ENCODE results near the gene TPPP2. TPM values are rescaled to one million over a fixed set of nuclear protein-coding genes. Genes with fewer than 3 reads are reported as not detected.

The TPPP2 gene
- total RNA-seq: not detected in 2 replicates

GRCh38 chr14:21029917-21030316, at the start of gene TPPP2:
TSS of gene TPPP2 (plus strand) at chr14:21030217. CDS start at chr14:21030582, 365 bp downstream.

DNA sequence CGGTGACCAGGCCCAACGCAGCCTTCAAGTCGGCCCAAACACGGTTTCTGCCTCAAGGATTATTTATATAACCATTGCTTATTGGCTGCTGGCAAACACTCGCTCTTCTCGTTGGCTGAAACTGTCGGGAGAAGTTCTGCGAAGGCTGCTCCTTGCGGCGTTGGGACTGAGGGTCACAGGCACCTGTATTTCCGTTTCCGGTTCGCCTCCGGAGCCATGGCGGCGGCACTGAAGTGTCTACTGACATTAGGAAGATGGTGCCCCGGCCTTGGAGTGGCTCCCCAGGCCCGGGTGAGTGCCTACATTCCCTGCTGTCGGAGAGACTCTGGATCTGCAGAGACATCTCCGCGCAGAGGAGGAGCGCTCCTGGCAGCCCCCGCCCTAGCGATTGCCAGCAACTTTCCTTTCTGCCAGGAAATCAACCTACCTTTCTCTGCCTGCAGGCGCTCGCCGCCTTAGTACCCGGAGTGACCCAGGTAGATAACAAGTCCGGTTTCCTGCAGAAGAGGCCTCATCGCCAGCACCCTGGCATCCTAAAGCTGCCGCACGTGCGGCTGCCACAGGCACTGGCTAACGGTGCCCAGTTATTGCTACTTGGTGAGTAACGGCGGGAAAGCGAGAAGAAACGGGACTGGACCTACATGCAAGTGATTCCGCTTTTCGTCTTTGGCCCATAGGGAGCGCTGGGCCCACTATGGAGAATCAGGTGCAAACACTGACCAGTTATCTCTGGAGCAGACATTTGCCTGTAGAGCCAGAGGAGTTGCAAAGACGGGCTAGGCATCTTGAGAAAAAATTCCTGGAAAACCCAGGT, 40.0 kb upstream of the TPPP2 start, which contains the start of gene METTL17:
METTL17 (plus strand) TSS at position 194 of the 814 bp plus-strand sequence; CDS start at position 217, 23 bp downstream.

GRCh38 chr14:20998674-20999366, 31.2 kb upstream of the TPPP2 start, which contains the start of gene SLC39A2:
TSS of gene SLC39A2 (plus strand) at chr14:20999293. CDS start at chr14:20999447, 154 bp downstream.

DNA sequence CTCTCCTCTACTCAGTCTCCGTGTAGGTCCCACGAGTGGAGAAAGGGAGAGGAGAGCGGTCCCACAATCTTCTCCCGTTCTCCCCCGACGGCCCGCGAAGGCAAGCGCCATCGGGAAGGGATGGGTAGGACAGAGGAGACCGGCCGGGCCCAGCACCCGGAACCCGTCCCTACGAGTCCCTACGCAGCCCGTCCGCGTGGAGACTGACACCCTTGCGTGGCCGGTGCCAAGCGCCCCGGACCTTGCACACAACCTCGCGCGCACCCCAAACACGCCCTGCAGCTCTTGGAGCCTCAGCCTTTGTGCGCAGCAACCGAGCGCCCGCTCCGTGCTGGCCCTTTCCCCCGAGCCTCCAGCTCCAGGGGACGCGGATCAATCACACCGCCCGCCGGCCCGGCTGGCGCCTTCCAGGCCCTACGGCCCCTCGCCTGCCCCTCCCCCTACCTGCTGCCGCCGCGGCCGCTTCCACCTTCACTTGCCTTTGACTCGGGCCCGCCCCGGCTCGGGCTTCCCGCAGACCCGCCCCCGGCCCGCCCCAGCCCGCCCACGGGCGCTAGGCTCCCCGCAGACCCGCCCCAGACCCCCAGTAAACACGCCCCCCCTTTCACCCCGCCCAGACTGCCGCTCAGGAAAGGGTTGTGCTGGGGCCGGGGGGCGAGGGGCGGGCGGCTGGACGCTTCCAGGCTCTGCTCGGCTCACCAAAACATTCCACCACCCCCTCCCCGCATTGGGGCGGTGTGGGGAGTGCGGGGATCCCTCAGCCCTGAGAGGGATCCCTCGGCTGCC, 5.2 kb upstream of the TPPP2 start, which contains the start of gene NDRG2:
NDRG2 (minus strand) TSS at position 477 of the 786 bp plus-strand sequence. CDS start 1,746 bp downstream, outside the sequence.

DNA sequence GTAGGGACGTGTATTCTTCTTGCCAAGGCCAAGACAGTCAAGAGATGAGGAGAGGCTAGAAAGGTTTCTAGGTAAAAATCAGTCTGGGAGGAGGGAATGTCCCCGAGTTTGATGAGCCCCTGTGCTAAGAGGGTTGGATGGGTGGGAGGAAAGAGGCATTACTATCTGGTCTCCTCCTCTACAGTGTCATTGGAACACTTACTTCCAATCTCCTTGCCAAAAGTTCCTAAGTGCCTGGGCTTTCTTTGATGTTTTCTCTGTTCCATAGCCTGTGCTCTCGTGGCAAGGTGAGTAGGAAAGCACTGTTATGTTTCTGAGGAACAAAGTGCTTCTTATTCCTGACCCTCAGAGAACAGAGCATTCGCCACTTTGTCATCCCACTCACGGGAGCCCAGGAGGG, 4.7 kb downstream of the TPPP2 start, which contains the start of gene RNASE13:
RNASE13 (minus strand) TSS at position 101 of the 400 bp plus-strand sequence. CDS start 519 bp downstream, outside the sequence.

GRCh38 chr14:21041676-21042433, 11.8 kb downstream of the TPPP2 start, which contains the start of gene RNASE7:
TSS of gene RNASE7 (plus strand) at chr14:21042362. CDS start at chr14:21042993, 631 bp downstream.

DNA sequence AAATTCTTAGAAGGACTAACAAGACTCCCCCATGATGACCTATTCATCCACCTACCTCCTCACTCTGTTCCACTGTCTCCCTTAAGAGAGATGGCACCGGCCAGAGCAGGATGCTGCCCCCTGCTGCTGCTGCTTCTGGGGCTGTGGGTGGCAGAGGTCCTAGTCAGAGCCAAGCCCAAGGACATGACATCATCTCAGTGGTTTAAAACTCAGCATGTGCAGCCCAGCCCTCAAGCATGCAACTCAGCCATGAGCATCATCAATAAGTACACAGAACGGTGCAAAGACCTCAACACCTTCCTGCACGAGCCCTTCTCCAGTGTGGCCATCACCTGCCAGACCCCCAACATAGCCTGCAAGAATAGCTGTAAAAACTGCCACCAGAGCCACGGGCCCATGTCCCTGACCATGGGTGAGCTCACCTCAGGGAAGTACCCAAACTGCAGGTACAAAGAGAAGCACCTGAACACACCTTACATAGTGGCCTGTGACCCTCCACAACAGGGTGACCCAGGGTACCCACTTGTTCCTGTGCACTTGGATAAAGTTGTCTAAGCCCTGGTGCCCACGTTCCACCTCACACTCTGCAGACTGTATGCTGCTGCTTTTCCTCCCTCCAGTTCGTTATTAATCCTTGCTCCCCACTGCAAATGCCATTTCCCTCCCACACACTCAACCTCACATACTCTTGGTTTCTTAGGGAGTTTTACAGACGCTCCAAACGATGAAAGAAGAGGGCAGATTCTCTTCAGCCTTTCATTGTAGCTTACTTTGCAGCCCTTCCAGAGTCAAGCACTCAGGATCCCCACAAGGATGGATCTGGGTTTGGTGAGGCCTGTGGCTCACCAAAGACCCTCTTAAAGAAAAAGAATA, 28.0 kb downstream of the TPPP2 start, which contains the start of gene RNASE8:
RNASE8 (plus strand) TSS at position 20 of the 873 bp plus-strand sequence; CDS start at position 91, 71 bp downstream.

GRCh38 chr14:21070083-21070609, 40.1 kb downstream of the TPPP2 start, which contains the start of gene ARHGEF40:
TSS of gene ARHGEF40 (plus strand) at chr14:21070304. CDS start at chr14:21070397, 93 bp downstream.

Other genes starting within 250 kb of the TPPP2 start
- gene RNASE6, start 248.9 kb upstream of the TPPP2 start, total RNA-seq: 0.38 and 0.65 TPM in 2 replicates
- 34.0 and 52.4 TPM in 2 replicates for gene RNASE1, start 227.4 kb upstream of the TPPP2 start, total RNA-seq
- not detected in 2 replicates for gene RNASE3, start 138.8 kb upstream of the TPPP2 start, total RNA-seq
- not detected in 2 replicates for gene RNASE2, start 74.7 kb upstream of the TPPP2 start, total RNA-seq
- gene METTL17, start 40.2 kb upstream of the TPPP2 start, total RNA-seq: 38.2 and 48.1 TPM in 2 replicates
- not detected in 2 replicates for gene SLC39A2, start 30.9 kb upstream of the TPPP2 start, total RNA-seq
- gene NDRG2, start 5.2 kb upstream of the TPPP2 start, total RNA-seq: 0.29 TPM in 1 of 2 replicates, not detected in the other
- not detected in 2 replicates for gene RNASE13, start 4.6 kb downstream of the TPPP2 start, total RNA-seq
- gene RNASE7, start 12.1 kb downstream of the TPPP2 start, total RNA-seq: not detected in 2 replicates
- not detected in 2 replicates for gene RNASE8, start 27.6 kb downstream of the TPPP2 start, total RNA-seq
- 2.9 and 4.6 TPM in 2 replicates for gene ARHGEF40, start 40.1 kb downstream of the TPPP2 start, total RNA-seq
- gene ZNF219, start 68.4 kb downstream of the TPPP2 start, total RNA-seq: 8.1 and 10.8 TPM in 2 replicates
- gene TMEM253, start 70.8 kb downstream of the TPPP2 start, total RNA-seq: not detected in 2 replicates
- gene OR5AU1, start 125.8 kb downstream of the TPPP2 start, total RNA-seq: not detected in 2 replicates
- gene HNRNPC, start 239.2 kb downstream of the TPPP2 start, total RNA-seq: 625 and 850 TPM in 2 replicates
- not detected in 2 replicates for gene RPGRIP1, start 249.9 kb downstream of the TPPP2 start, total RNA-seq